GM19372 (cell line): ENCODE results near the gene UCHL1.
"Not testable (repeated sequence)": the region's sequence is repeated elsewhere in the genome, so short reads cannot be mapped to it uniquely, and the experiment has no call there.

Source experiments
- ATAC-seq: cut with Tn5 transposase; IDR thresholded peaks from one replicate; pipeline ENCODE4 v1.9.1; 2021; ENCODE audit warnings: mild to moderate bottlenecking, low read depth, moderate library complexity; ENCODE audit not compliant: unreplicated experiment

Gene UCHL1

DNA sequence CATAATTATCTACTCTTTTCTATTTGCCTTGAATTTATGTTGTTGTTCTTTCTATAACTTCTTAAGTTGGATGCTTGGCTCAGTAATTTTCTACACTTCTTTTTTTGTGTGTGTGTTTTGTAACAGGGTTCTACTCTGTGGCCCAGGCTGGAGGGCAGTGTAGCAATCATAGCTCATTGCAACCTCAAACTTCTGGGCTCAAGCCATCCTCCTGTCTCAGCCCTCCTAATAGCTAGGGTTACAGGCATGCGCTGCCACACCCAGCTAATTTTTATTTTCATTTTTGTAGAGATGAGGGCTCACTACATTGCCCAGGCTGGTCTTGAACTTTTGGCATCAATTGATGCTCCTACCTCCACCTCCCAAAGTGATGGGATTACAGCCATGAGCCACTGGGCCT is 20.7 kb upstream of the UCHL1 start:
- ATAC-seq = no peak

DNA sequence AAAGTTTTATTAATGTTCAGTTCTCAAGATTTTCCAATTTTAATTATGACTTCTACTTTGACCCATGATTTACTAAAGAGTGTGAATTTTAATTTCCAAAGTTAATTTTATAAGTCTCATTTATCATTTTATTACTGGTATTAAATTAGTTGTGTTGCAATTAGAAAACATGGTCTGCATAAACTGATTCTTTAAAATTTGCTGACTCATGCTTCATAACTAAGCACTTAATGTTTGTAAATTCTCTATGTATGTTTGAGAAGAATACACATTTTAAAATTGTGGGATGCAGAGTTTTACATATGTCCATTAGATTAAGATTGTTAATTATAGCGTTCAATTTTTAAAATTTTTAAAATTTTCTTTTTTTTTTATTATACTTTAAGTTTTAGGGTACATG is 20.2 kb upstream of the UCHL1 start:
- ATAC-seq = no peak

DNA sequence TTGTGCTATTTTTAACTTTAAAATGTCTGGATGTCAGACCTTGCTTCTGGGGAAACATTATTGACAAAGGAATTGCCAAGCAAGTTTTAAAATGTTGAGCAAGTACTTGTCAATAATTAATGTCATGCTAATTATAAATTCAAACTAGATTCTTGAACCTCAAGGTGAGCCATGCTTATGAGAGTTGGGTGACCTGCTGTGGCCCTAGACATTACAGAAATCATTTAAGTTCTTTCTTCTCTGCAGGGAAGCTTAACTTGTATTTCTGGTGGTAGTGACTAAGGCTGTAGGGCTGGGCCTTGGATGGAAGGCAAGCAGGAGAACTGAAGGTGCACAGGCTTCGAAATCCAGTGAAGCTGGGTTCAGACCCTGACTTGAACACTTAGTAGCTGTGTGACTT is 14.8 kb upstream of the UCHL1 start:
- no peak for ATAC-seq

DNA sequence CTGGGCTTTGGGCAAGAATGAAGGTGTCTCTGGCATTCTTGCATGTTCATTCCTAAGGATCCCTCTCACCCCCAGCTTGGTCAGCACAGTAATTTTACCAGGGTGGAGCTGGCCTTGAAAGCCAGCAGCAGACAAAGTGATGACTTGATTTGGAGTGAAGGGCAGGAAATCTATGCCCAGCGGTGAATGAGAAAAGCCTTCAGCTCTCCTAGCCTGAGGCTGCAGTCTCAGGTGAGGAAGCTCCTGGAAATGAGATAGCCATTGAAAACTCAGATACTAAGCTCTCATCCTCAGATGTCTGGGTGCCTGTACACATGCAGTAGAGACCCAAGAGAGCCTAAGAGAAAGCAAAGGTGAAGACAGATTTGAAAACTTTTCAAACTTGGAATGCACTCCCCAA is 10.7 kb upstream of the UCHL1 start:
- no peak for ATAC-seq

DNA sequence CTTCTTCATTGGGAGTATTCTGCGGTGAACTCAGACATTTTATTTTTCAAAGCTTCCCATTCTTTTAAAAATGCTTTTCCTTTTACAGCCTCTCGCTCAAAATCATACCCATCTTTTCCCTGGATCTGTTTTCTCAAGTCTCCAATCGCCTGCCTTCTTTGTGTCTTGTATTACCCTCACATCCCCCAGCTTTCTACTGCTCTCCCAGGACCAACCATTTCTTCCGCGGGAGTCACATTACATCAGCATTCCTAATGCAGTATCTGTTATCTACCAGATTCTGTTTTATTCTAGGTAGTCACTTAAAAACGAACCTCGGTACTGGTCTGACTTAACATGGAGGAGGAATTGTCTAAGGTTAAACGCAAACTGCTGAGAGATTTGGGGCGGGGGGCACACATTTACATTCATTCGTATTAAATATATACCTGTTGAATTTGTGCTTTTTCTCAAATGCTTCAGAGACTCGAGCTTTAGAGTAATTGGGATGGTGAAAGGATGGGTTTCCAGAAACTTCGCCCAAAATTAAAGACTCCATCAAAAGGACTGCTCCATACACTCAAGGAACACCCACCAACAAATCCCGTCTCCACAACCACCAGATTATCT is 493 bp upstream of the UCHL1 start:
- no peak for ATAC-seq

DNA sequence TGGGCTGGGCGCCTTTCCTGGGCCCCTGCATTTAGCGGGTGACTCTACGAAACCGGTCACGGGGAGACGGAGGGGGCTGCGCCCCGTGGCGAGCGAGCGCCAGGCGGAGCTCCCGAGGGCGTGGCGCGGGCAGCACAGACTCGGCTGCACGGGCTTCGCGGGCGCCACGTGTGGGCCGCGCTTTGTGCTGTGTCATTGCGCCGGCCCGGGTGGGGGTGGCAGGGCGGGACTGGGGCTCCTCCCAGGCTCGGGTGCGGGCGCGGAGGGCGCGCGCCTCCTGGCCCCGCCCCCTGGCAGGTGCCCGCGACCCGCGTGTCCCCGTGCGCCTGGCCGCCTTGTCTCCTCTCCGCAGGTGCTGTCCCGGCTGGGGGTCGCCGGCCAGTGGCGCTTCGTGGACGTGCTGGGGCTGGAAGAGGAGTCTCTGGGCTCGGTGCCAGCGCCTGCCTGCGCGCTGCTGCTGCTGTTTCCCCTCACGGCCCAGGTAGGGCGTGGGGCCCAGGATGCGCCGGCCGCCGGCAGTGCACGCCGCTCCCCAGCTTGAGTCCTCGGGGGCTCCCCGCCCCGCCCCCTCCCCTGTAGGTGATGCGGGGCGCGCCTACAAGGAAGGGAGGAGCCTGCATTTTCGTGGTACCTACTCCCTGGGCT is 651 bp downstream of the UCHL1 start:
- ATAC-seq = peak; percentile 57

DNA sequence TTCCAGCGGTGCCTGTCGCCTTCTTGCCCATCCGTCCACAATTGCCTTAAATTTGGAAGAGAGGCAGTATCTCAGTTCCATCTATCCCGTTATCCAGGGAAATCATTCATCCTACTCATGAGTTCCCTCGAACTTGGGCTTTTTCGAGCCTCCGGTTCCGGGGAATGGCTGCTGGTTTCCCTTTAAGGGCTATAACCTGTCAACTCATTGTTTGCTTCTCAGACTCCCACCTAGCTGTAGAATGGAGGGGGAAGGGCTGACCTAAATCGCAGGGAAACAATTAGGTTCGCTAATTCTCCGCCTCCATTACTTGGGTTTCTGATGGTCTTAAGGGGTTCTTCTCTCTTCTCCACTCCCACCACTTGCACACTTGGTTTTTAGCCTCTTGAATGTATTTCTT is 1.2 kb downstream of the UCHL1 start:
- ATAC-seq = no peak

DNA sequence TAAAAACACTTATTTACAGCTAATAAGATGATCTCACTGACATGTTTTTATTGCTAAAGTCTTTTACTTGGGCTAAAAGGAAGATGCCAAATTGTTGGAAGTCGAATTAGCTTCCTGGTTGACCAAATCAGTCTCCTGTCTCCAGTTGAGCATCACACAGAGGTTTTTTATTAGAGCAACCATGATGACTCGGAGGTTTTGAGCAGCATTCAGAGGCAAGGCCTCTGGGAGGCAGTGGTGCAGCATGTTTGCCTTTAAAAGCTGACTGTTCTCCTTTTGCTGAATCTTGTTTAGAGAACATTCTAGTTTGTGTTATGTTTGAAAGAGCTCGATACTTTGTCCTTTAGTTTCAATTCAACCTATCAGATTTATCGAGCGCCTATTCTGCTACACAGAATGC is 2.1 kb downstream of the UCHL1 start:
- no peak for ATAC-seq

DNA sequence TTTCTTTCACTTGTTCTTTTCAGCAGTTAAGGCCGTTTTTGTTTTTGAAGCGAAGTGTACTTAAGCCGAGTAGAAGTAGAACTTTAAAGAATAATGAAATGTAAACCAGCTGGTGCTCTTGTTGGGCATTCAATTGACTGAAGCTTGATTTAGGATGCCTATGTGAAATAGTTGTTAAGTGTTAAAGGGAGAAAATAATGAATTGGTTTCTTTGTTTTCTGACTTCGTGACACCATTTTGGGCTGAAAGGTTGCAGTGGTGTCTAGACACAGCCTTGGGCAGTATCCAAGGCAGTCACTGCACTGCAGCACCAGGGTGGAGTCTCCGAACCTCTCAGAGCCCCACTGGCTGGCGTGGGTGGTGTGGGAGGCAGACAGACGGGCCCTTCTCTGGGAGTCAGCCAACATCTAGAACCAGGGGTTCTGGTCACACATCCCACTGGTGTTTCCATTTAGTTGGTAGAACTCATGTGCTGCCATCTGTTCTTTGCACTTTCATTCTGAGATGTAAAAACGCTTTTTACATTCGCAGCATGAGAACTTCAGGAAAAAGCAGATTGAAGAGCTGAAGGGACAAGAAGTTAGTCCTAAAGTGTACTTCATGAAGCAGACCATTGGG is 3.5 kb downstream of the UCHL1 start:
- ATAC-seq = no peak

DNA sequence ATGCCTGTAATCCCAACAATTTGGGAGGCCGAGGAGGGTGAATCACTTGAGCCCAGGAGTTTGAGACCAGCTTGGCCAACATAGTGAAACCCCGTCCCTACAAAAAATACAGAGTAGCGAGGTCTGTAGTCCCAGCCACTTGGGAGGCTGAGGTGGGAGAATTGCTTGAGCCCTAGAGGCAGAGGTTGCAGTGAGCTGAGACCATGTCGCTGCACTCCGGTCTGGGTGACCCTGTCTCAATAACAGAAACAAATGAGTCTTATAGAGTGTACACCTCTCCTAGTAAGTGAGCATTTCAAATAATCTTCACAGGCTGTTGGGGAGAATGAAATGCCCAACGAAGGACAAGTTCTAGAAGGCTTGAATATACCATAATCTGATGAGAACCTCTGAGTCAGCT is 5.5 kb downstream of the UCHL1 start:
- ATAC-seq = no peak

DNA sequence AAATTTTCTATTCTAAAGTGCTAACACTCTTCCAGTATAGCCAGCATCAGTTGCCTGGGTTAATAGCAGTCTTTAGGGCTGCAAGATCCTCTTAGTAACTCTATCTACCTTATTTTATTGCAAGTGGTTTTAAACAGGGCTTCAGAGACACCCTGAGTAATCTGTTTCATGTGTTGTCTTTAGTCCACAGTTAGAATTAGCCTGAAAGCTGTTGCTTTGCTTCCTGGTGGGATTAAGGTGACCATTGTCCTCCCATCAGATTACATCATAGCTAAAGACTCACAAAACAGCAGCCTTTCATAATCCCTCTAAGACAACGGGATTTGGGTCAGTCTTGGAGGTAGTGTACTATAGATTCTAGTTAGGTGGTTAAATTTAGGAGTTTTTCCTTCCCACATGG is 7.5 kb downstream of the UCHL1 start:
- ATAC-seq = no peak

DNA sequence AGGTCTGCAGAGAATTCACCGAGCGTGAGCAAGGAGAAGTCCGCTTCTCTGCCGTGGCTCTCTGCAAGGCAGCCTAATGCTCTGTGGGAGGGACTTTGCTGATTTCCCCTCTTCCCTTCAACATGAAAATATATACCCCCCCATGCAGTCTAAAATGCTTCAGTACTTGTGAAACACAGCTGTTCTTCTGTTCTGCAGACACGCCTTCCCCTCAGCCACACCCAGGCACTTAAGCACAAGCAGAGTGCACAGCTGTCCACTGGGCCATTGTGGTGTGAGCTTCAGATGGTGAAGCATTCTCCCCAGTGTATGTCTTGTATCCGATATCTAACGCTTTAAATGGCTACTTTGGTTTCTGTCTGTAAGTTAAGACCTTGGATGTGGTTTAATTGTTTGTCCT is 11.3 kb downstream of the UCHL1 start:
- ATAC-seq = no peak

DNA sequence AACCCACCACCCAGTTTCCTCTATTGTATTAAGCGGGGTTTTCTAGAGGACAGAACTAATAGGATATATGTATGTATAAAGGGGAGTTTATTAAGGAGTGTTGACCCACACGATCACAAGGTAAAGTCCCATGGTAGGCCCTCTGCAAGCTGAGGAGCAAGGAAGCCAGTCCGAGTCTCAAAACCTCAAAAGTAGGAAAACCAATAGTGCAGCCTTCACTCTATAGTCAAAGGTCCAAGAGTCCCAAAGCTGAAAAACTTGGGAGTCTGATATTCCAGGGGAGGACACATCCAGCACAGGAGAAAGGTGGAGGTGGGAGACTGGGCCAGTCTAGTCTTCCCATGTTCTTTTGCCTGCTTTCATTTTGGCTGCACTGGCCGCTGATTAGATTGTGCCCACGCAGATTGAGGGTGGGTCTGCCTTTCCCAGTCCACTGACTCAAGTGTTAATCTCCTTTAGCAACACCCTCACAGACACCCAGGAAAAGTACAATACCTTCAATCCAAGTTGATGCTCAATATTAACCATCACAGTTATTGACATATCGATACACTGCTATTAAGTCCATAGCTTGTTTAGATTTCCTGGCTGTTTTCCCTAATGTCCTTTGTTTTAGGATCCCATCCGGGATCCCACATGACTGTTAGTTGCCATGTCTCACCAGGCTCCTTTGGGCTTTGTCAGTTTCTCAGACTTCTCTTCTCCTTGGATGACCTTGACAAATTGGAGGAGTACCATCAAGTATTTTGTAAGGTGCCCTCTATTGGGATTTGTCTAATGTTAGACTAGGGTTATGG is 12.2 kb downstream of the UCHL1 start:
- ATAC-seq = no peak

DNA sequence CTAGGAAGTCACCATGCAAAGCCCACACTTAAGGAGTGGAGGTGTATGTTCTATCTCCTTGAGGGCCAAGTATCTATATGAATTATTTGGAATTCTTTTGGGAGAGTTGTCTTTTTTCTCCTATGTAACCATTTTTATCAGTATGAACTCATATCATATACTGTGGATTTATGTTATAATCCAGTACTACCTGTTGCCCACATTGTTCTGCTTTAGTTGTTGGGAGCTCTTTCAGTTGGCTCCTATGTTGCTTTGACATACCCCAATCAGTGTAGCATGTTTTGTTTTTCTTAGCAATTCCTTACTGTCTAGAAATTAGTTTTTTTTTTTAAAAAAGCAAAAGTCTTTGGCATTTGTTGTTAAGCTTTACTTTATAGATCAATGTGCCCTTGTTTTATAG is 13.0 kb downstream of the UCHL1 start:
- no peak for ATAC-seq

DNA sequence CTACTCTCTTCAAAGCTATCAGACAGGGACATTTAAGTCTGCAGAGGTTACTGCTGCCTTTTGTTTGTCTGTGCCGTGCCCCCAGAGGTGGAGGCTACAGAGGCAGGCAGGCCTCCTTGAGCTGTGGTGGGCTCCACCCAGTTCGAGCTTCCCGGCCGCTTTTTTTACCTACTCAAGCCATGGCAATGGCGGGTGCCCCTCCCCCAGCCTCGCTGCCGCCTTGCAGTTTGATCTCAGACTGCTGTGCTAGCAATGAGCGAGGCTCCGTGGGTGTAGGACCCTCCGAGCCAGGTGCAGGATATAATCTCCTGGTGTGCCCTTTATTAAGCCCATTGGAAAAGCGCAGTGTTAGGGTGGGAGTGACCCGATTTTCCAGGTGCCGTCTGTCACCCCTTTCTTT is 19.2 kb downstream of the UCHL1 start:
- ATAC-seq = not testable (repeated sequence)

DNA sequence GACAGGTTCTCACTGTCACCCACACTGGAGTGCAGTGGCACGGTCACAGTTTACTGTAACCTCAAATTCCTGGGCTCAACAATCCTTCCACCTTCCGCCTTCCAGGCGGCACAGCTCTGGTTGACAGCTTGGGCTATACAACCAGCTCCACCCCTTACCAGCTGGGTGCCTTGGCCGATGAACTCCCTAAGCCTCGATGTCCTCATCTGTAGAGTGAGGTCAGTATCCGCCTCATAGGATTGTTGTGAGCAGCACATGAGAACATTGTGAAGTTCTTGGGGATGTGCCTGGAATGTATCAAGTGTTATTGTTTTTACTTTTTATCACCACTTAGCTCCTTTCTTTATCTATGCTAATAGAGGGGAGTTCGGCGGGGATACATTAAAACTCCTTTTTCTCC is 23.3 kb downstream of the UCHL1 start:
- no peak for ATAC-seq

DNA sequence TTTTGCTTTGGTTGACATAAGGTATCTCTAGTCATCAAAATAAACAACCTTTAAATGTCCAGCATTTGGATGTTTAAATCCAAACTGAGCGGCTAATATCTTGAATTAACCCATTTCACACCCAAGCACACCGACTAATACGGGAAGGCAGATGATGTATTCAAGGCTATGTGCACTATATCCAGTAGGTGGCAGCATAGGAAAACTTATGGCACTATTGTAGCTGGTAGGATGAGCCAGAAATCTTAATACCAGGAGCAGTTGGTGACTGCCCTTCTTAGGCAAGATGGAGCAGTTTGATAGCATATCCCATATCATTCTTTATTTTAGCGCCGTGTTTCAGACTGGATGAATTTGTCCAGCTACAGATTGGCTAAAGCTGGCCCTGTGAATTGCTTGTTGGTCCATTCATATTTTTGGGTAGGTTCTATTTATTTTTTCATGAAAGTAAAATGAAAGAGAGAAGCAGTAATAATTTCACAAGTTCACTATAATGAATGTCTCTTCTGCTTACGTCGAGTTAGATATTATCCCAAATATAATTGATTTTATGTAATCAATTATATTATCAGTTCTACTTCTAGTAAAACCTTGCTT is 24.4 kb downstream of the UCHL1 start:
- ATAC-seq = peak; percentile 98

DNA sequence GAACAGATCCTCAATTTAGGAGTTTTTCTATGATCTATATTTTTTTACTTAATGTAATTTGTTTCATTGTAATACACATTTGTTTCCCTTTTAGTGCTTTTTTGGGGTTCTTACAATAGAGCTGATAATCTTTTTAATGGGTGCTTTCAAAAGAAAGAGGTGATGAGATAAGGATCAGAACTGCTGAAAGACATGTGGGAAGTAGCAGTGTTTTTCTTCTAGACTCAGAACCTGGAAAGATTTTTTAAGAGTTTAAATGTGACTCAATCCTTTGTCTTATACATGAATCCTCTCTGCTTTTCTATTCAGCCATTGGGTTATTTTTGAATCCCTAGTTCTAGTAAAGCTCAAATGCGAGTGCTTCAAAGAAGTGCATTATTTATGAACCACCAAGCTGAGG is 25.6 kb downstream of the UCHL1 start:
- no peak for ATAC-seq

DNA sequence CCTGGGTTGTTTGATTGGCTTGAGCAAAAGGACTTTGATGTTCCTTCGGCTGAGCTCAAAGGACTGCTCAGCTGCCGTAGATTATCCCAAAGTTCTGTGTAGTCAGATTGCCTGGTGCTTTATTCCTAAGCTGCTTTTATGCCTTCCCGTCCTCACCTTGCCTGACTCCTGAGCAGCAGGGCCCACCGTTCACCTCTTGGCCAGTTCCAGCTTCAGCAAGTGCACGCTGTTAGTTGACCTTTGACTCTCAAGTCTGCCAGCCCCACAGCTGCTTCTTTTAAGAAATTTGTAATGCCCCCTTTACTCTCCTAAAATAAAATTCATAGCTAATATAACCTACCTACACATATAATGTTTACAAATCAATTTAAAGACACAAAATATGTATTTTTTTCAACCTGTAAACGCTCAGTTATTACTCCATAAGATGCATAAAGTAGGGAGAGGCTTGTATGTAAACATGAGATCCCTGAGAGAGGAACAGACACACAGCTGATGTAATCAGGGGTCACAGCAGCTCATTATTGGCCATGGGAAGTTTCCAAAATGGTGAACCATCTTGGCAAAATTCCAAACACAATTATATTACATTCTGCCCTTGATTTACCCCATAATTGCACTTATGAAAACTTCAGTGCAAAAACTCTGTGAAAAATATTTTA is 28.6 kb downstream of the UCHL1 start:
- no peak for ATAC-seq

DNA sequence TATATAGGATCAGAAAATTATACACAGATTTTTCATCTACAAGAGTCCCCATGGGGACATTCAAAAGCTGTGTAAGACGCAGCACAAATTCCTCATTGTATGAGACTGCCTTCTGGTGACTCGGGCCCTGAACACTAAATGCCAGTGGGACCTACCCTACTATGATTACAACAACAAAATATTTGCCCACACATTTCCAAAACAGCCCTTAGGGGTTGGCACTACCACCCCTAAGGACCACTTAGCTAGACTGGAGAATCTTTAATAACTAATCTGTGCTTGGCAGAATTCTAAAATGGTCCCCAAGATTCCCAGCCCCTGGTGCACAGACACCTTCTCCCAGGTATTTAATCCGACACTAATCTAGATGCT is 29.1 kb downstream of the UCHL1 start:
- ATAC-seq = no peak

DNA sequence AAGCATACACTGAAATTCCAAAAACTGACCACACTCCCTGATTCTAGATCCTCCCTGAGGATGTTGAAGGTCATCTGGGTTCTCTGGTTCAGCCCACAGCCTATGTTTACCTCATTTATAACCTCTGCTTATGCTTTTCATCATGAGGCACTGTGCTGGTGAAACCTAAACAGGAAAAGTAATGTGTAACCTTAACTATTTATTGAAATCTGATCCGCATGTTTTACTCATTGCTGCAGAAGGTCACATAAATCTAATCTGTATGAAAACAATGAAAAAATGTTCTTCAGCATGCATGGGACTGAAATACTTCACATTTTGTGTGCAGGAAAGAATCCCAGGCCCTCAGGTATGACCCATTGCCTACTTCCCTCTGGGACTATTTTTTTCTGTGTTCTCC is 30.3 kb downstream of the UCHL1 start:
- no peak for ATAC-seq
